NCI-H2029 treated with DMSO at 0.1 percent for 48 hours (cell line): ENCODE results near the gene SPON2.

Experiments used
- DNase-seq: peaks from one replicate; lab custom pipeline; 2025; lab: John Stamatoyannopoulos, UW

SPON2 gene

DNA sequence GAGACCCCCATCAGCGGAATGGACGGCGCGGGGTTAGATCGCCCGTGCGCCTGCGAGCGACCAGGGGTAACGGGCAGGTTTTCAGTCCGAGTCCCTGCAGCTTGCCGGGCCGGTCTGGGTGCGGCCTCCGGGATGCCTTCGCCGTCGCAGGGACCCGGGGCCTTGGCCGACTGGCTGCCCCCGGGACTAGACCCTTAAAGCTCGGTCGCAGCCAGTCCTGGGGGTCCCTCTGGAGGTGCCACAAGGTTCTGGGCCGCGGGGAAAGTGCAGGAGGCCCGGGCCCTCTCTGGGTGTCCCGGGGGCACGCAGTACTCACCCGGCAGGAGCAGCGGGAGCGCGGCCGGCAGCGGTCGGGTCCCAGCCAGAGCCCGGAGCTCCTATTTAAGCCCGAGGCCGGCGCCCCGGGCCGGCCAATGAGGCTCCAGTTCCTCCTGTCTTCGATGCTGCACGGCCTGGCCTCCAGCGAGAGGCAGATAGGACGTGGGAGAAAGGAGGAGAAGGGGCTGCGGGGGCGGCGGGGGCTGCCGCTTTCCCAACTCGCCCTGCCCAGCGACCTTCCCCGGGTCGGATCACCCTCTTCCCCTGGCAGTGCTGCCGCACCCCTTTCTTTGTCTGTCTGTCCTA is at the start of gene SPON2:
Gene SPON2 (minus strand): TSS at position 356 of the 624 bp plus-strand sequence.
- DNase-seq: no peak

- no peak for DNase-seq
Observed at GRCh38 chr4:1221155-1221870, 48.9 kb upstream of the SPON2 start.

DNA sequence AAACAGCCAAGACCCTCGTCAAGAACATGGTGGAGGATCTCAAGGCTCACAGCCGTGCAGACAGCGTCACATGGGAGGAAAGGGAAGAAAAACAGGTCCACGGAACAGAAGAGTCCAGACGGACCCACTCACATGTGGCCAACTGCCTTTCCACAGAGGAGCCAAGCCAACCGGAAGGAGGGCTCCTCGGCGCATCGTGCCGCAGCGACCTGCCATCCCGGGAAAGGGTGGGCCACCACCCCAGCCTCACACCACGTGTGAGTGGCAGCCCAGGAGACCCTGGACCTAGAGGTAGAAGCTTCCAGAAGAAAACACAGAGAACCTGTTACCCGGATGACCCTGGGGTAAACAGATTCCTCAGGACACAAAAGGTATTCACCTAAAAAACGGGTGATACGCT is 48.2 kb upstream of the SPON2 start:
- no peak for DNase-seq

DNA sequence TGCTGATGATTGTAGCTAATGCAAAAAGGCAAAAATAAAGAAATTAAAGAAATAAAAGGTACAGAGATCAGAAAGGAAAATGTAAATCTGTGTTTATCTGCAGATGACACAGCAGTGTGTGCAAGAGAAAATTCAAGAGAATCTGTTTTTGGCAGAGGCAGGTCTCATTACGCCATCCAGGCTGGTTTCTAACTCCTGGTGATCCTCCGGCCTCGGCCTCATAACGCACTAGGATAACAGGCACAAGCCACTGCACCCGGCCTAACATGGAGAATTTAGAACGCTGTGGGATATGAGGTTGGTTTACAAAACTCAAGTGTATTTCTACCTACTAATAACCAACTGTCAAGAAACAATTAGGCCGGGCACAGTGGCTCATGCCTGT is 47.2 kb upstream of the SPON2 start:
- no peak for DNase-seq

- no peak for DNase-seq
Observed at GRCh38 chr4:1218634-1219565, 46.5 kb upstream of the SPON2 start.

GRCh38 chr4:1217366-1217765 is 45.0 kb upstream of the SPON2 start:
- DNase-seq: no peak

- no peak for DNase-seq
Observed at GRCh38 chr4:1216869-1217294, 44.5 kb upstream of the SPON2 start.

GRCh38 chr4:1216076-1216614 is 43.8 kb upstream of the SPON2 start:
- DNase-seq: no peak

DNA sequence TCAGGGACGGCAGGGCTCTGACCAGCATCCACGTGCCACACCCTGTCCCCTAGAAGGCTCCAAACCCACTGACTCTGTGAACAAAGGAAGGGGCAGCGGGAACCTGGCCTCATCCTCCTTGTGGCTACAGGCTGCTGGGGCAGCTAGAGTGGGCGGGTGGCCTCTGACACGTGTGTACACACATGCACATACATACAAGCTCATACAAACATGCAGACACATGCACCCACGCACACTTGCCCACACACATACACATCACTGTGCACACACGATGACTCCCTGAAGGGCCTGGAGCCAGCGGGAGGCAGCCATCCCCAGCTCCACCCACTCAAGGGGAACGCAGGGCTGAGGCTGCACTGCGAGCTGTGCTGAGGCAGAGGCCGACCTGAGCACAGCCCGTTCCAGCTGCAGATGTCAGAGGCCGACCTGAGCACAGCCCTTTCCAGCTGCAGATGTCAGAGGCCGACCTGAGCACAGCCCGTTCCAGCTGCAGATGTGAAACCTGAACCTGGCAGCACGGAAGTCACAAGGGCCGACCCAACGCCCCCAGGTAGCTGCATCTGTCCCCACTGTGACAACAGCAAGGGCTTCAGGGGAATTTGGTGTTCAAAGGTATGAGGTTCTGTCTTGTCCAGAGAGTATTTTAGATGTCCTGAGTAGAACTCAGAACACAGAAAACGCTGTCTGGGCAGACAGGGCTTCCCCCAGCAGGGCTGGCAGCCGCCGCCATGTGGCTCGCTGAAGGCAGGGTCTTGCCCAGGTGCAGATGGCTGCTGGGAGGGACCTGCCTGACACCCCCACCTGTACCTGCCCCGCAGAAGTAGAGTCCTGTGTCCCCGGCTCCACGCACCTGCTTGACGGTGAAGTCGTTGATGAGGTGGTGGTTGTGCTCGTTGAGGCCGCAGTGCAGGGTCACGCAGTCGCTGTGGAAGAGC is 43.0 kb upstream of the SPON2 start:
- DNase-seq: no peak

DNA sequence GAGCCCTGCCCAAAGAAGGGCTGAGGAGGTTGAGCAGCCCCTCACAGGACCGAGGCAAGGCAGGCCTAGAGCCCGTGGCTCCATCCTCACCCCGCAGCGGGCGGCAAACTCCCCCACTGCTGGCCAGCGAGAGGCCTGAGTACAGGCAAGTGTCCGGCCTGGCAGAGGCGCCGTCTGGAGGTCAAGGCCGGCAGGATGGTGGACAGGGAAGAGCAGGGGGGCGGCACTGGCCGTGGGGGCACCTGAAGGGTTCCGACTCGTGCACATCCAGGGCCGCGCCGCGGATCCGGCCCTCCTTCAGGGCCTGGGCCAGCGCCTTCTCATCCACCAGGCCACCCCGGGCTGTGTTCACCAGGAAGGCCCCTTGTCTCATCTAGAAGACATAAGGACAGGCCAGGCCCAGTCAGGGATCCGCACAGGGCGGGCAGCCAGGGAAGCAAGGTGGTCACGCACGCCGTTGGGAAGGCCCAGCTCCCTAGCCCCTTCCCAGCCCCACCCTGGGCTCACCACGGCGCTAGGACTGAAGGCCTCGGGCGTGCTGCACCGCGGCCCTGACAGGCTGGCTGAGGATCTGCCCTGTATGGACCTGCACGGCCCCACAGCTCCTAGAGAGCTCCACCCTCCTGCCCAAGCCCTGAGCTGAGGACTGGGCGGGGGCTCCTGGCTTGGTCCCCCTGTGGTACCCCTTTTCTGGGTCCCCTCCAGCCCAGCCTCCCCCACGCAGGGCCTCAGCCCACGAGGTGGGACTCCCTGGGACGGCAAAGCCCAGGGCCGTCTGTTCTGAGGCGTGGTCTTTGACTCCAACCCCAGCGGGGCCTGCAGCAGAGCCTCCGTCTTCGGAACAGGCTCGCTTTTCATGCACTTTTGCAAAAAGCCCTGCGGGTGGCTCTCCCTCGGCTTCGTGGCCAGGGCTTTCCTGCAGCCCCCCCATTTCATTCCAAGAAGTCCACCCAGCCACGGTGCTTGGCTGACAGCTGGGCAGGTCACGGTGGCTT is 42.0 kb upstream of the SPON2 start:
- DNase-seq: no peak

DNA sequence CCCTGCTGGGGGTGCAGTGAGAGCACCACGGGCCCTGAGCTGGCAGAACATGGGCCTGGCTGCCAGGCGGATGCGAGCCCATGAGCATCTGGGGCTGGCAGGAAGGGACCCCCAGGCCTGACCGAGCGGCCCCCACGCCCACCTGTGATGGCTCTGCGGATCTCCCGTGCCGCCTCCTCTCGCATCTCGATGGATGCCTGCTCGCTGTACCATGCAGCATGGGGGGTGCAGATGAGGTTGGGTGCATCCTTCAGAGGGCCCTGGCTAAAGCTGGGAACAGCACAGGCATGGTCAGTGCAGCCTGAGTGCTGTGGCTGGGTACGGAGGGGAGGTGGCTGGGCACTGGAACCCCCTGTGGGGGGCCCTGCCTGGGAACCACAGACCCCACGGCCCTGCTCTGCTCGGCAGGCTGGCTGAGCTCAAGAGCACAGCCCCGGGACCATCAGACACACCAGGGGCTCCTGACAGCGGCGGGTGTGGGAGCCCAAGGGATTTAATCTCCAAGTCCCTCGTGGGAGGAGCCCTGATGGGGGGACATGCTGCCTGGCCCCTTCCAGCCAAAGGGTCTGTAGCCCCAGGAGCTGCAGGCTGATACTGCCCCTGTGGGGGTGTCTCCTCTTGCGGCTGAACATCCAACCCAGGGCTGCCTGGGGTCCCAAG is 41.1 kb upstream of the SPON2 start:
- no peak for DNase-seq

GRCh38 chr4:1212546-1213335 is 40.4 kb upstream of the SPON2 start:
- DNase-seq: no peak

DNA sequence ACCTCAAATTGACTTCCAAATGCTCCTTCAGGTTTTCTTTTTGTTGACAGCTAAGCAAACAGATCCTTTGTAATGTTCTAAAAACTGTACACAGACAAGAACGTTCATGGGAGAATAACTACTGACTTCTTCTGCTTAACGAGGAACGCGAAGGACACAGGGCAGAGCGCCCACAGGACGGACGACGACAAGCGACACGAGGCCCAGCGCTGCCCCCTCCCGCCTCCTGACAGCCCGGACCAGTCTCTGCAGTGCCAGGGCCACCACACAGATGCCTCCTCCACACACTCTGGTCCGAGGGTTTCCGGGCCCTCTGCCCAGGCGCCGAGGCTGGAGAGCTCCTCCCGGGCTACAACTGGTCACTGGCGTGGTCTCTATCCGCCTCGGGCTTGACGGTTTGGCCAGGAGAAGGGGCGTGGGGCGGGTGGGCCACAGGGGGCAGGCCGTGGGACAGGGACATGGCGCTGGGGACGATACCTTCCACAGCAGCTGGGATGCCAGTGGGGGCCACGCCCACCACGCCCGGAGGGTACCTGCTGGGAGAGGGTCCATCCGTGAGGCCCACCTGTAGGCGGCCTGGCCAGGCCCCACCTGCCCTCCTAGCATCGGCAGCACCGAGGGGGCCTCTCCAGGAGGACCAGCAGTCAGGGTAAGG is 39.6 kb upstream of the SPON2 start:
- no peak for DNase-seq

- no peak for DNase-seq
Observed at GRCh38 chr4:1211371-1211770, 39.0 kb upstream of the SPON2 start.

GRCh38 chr4:1210971-1211370 is 38.6 kb upstream of the SPON2 start:
- DNase-seq: no peak

DNA sequence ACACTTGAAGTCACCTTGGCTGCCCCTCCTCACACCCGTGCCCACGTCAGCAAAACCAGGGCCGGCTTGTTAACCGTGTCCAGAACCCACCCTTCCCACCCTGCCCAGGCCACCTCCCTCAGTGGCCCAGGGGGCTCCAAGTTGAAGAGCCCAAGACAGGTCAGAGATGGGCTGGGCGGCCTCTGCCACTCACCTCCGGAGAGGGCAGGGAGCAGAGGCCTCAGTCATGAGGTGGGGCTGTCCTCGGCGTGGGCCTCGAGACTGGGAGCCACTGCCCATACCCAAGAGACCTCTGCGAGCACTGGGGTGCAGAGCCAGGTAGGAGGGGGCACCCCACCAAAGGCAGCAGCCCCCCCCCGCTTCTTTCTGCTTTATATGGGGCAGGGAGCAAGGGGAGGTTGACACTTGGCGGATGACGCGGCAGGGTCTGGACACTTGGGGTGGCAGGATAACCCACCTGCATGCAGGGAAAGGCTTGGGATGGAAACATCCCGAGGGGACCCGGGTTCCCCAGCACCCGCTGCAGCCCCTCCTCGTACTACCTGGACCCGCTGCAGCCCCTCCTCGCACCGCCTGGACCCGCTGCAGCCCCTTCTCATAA is 38.0 kb upstream of the SPON2 start:
- DNase-seq: no peak

- no peak for DNase-seq
Observed at GRCh38 chr4:1209821-1210220, 37.4 kb upstream of the SPON2 start.
